ENCODE measurements around the gene C2CD2. TPM values are rescaled to one million over a fixed set of nuclear protein-coding genes. Genes with fewer than 3 reads are reported as not detected.
A peak's percentile ranks its signal among the peaks of the same experiment; 100 is the strongest.
"Not testable (repeated sequence)": the region's sequence is repeated elsewhere in the genome, so short reads cannot be mapped to it uniquely, and the experiment has no call there.

Gene C2CD2
- total RNA-seq, 2 experiments from 2014 or later, result 7.0 to 8.8 TPM

DNA sequence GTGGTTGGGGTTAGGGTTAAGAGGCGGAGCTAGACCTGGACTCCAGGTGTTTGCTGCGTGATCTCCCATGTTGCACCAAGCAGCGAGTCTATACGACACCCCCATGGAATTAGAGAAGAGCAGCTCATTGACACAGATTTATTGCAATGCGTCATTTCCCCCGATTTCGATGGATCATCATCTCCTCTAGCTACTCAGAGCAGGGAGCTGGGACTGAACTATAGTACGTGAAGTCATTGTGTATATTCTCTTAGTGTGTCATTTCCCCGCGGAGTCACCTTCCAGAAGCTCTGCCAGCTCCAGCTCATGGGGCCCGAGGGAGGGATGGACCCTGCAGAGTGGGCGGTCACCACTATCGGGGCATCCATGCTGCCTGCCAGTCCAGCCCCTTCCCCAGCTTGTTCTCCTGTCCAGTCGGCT is 7.5 kb upstream of the C2CD2 start:
- POLR2A ChIA-PET, result interaction anchor here (0.5 kb wide), 1 partner anchor 28 kb away, joined by 4 read pairs; no protein-coding TSS in a partner anchor

DNA sequence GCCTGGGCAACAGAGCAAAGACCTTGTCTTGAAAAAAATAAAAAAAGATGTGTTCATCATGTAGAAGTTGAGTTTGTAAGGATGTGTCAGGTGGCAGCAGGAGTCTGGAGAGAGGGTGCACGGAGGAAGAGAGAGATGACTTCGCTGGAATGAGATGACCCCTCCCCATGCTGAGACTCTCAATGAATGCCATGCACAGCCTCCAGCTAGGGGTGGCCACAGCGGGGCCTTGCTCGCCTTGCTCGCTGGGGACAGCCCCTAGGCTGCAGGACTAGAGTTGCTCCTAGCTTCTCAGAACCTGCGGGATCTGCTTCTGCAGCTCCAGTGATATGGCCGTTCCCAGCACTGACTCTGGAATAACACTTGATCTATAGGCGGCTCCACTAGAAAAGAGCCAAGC is 6.6 kb upstream of the C2CD2 start:
- H3K4me1 Mint-ChIP-seq, result peaks cover 21% of the 10 kb centered on the region
- no peak overlapping the region for H3K27ac Mint-ChIP-seq
- no peak for DNase-seq
- ChIA-PET POLR2A (no interaction called here), CTCF (interaction anchor here (1.0 kb wide), 1 partner anchor 21 kb away, joined by 3 read pairs; no protein-coding TSS in a partner anchor)
- H3K27me3 Mint-ChIP-seq, result peaks cover 21% of the 10 kb centered on the region
- H3K9me3 Mint-ChIP-seq, result no peaks in the 10 kb centered on the region
- no peak overlapping the region for H3K4me3 Mint-ChIP-seq
- no peaks in the 10 kb centered on the region for H3K36me3 Mint-ChIP-seq (ENCODE audit: low read depth)

More for the DNA sequence above, 7.5 kb upstream of the C2CD2 start:
- DNase-seq, result no peak
- H3K27me3 Mint-ChIP-seq, result peaks cover 21% of the 10 kb centered on the region
- no peaks in the 10 kb centered on the region for H3K36me3 Mint-ChIP-seq (ENCODE audit: low read depth)
- CTCF ChIA-PET, result interaction anchor here (0.6 to 1.0 kb wide), 2 partner anchors 20 to 113 kb away, joined by 3 read pairs; no protein-coding TSS in a partner anchor
- H3K4me3 Mint-ChIP-seq, result no peak overlapping the region
- no peak overlapping the region for H3K27ac Mint-ChIP-seq
- H3K9me3 Mint-ChIP-seq, result no peaks in the 10 kb centered on the region
- H3K4me1 Mint-ChIP-seq, result peaks cover 21% of the 10 kb centered on the region

DNA sequence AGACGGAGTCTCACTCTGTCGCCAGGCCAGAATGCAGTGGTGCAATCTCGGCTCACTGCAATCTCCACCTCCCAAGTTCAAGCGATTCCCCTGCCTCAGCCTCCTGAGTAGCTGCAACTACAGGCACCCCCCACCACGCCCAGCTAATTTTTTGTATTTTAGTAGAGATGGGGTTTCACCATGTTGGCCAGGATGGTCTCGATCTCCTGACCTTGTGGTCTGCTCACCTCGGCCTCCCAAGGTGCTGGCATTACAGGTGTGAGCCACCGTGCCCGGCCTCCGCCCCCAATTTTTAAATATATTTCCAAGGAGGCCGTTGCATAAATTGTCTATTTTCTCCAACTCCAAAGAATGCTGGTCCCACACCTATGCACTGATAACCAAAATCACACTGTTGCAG is 5.9 kb upstream of the C2CD2 start:
- Mint-ChIP-seq H3K4me1 (peaks cover 21% of the 10 kb centered on the region), H3K27me3 (peaks cover 22% of the 10 kb centered on the region)
- H3K4me3 Mint-ChIP-seq; H3K9me3 Mint-ChIP-seq; CTCF ChIA-PET; H3K27ac Mint-ChIP-seq; H3K36me3 Mint-ChIP-seq (ENCODE audit: low read depth); DNase-seq; POLR2A ChIA-PET: not testable (repeated sequence)

DNA sequence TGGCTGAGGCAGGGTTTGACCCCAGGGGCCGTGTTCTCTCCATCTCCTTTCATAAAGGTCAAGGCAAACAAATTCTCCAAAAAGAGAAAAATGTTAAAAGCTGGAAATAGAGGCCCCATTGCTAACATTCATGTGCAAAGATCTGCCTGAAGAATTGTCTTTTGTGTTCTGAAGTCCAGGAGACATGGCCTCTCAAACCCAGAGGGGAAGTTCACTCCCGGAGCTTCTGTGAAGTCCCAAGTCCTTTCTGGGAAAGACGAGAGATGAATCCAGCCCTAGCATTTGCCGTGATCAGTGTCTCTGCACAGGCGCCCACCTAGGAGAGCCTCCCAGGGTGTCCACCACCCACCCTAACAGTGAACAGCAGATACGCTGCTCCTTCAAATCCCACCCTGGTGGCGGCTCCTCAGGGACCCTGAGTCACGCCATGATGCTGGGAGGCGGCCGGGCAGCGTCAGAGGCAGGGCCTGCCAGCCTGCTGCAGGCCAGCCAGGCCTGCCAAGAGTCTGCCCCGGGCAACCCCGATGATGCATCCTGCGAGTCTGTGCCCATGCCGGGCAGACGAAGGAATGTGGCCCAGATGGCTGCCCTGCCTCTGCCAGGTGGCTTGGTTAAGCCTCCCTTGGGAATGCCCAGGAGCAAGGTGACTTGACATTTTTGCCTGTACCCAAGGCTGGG is 5.2 kb upstream of the C2CD2 start:
- no peak overlapping the region for H3K27ac Mint-ChIP-seq
- H3K4me3 Mint-ChIP-seq, result no peak overlapping the region
- no peaks in the 10 kb centered on the region for H3K36me3 Mint-ChIP-seq (ENCODE audit: low read depth)
- ChIA-PET POLR2A (no interaction called here), CTCF (no interaction called here)
- H3K4me1 Mint-ChIP-seq, result peaks cover 27% of the 10 kb centered on the region
- peaks cover 28% of the 10 kb centered on the region for H3K27me3 Mint-ChIP-seq
- H3K9me3 Mint-ChIP-seq, result no peaks in the 10 kb centered on the region
- no peak for DNase-seq

DNA sequence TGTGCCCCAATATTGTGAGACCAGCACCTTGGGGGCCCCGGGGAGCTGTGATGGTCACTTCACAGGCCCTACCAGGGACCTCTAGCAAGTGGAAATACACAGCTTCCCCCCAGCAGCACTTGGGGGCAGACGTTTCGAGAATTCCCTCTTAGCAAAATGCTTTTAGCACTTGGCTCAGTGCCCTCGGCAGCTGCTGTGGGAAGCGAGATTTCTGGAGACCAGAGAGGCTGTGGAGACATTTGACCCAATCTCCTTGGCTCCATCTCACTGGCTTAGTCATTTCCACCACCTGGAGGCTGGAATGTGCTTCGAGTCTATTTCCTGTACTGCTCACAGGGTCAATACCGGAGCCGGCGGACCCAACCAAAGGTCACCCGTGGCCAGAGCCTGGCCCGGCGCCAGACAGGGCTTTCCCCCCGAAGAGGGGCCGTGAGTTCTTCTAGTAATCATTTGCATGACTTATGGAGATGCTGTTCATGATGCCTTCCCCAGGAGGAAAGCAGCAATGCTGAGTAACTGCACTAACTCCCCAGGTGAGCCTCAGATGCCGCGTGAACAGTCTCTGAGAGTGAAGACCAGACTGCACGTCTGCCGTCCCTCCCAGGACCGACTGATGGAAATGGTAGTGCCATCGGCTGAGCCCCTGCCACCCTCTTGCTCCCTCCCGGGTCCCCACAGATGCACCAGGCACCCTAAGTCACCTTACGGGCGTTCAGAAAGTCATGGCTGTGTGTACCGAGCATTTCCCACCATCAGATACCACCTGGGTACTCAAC is 4.4 kb upstream of the C2CD2 start:
- H3K4me3 Mint-ChIP-seq, result no peak overlapping the region
- peaks cover 28% of the 10 kb centered on the region for H3K27me3 Mint-ChIP-seq
- H3K4me1 Mint-ChIP-seq, result peaks cover 27% of the 10 kb centered on the region
- H3K36me3 Mint-ChIP-seq (ENCODE audit: low read depth), result no peaks in the 10 kb centered on the region
- no peak overlapping the region for H3K27ac Mint-ChIP-seq
- POLR2A ChIA-PET, result no interaction called here
- no peaks in the 10 kb centered on the region for H3K9me3 Mint-ChIP-seq
- CTCF ChIA-PET, result interaction anchor here (1.1 kb wide), 2 partner anchors 18 to 159 kb away, joined by 3 read pairs; no protein-coding TSS in a partner anchor
- no peak for DNase-seq

DNA sequence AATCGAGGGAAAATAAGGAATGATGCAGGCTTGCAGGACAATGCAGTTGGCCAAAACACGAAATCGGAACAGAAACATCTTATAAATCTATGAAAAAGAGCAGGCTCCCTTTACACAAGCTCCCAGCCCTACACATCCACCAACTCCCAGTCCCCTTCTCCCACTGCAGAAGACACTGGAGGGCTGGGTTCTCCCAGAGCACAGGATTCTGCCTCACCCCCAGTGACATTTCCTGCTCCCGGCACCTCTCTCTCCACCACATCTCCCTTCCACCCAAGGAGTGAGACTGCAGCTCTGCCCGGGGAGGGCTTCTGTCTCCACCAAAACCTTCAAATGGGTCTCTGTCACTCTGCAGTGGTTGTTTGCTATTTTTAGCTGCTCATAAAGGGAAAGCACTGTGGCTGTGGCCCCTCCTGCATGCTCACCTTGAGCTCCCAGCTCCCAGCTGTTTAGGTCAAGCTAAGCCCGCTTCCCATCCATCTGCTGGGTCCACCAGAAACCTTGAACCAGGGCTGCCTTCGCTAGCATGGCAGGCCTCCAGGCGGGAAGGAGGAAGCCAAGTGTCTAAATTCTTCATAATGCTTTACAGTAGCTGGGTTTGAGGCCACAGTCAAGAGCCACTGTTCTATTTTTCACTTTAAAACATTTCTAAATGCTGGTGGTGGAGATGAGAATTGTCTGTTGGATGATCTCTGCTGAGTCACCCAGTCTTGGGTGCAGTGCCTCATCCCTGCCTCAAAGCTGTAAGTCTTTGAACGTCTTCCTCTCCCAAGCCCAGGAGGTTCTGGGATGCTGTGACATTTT is 3.3 kb upstream of the C2CD2 start:
- no peaks in the 10 kb centered on the region for H3K9me3 Mint-ChIP-seq
- H3K27ac Mint-ChIP-seq, result peak overlapping the region; percentile 51
- H3K4me3 Mint-ChIP-seq, result no peak overlapping the region
- H3K36me3 Mint-ChIP-seq (ENCODE audit: low read depth), result no peaks in the 10 kb centered on the region
- ChIA-PET POLR2A (no interaction called here), CTCF (interaction anchor here (0.7 to 1.1 kb wide), 4 partner anchors 9 to 160 kb away, joined by 3 read pairs; no protein-coding TSS in a partner anchor)
- DNase-seq, result no peak
- H3K4me1 Mint-ChIP-seq, result peaks cover 27% of the 10 kb centered on the region
- peaks cover 28% of the 10 kb centered on the region for H3K27me3 Mint-ChIP-seq

DNA sequence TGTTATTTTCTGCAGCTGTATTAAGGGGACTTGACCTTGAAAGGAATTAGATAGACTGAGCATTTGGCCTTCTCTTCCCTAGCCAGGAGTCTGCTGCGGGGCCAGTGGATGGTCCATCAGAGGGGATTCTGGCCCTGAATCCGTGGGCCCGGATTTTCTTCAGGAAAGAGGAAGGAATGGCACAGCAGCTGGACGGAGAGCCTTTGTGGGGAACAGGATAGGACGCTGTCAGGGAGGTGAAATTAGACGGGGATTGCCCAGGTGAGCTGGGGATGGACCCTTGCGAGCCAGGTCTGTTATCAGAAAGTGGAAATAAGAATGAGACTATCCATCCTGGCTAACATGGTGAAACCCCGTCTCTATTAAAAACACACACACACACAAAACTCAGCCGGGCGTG is 1.7 kb upstream of the C2CD2 start:
- H3K27ac Mint-ChIP-seq, result no peak overlapping the region
- peaks cover 17% of the 10 kb centered on the region for H3K4me1 Mint-ChIP-seq
- DNase-seq, result no peak
- ChIA-PET CTCF (no interaction called here), POLR2A (no interaction called here)
- no peak overlapping the region for H3K4me3 Mint-ChIP-seq
- peaks cover 25% of the 10 kb centered on the region for H3K27me3 Mint-ChIP-seq
- no peaks in the 10 kb centered on the region for H3K9me3 Mint-ChIP-seq
- no peaks in the 10 kb centered on the region for H3K36me3 Mint-ChIP-seq (ENCODE audit: low read depth)

DNA sequence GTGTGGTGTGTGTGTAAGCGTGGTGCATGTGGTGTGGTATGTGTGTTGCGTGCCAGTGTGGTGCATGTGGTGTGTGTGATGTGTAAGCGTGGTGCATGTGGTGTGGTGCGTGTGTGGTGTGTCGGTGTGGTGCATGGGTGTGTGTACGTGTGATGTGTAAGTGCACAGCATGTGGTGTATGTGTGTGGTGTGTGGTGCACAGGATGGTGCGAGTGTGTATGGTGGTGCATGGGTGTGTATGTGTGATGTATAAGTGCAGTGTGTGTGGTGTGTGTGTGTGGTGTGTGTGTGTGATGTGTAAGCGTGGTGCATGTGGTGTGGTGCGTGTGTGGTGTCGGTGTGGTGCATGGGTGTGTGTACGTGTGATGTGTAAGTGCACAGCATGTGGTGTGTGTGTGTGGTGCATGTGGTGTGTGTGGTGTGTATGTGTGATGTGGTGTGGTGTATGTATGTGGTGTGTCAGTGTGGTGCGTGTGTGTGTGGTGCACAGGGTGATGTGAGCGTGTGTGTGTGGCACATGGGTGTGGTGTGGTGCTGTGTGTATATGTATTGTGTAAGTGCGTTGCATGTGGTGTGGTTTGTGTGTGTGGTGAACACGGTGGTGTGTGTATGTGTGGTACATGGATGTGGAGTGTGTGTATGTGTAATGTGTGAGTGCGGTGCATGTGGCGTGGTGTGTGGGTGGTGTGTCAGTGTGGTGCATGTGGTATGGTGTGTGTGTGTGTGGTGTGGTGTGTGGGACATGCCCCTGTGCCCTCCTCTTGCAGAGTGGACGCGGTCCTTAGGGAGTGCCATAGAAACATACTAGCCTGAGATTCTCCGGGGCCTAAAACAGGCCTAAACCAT is 1.1 kb upstream of the C2CD2 start:
- no peaks in the 10 kb centered on the region for H3K9me3 Mint-ChIP-seq
- CTCF ChIA-PET, result no interaction called here
- POLR2A ChIA-PET, result no interaction called here
- no peak overlapping the region for H3K4me3 Mint-ChIP-seq
- peaks cover 17% of the 10 kb centered on the region for H3K4me1 Mint-ChIP-seq
- peaks cover 22% of the 10 kb centered on the region for H3K27me3 Mint-ChIP-seq
- DNase-seq, result no peak
- no peaks in the 10 kb centered on the region for H3K36me3 Mint-ChIP-seq (ENCODE audit: low read depth)
- peak overlapping the region; percentile 11 for H3K27ac Mint-ChIP-seq

DNA sequence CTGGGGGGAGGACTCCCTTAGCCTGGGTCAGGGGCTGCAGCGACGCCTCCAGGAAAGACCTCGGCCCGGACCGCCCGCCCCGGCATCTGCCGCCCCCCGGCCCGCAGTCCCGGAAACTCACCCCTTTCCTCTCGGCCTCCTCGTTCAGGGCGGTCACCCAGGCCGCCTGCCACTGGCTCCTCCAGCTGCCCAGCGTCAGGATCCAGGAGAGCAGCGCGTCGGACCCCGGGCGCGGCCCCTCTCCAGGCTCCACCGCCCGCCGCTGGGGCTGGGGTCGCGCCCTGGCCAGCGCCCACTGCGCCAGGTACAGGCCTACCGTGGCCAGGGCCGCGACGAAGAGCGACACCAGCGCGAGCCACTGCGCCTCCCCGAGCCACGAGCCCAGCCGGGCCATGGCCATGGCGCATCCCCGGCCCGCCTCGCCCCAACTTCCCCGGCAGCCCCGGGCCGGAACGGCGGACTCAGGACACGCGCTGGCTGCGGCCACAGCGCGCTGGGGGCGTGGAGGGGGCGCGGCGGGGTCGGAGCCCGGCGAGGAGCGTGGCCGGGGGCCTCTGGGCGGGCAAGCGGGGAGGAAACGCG is 478 bp downstream of the C2CD2 start:
- CTCF ChIA-PET, result no interaction called here

DNA sequence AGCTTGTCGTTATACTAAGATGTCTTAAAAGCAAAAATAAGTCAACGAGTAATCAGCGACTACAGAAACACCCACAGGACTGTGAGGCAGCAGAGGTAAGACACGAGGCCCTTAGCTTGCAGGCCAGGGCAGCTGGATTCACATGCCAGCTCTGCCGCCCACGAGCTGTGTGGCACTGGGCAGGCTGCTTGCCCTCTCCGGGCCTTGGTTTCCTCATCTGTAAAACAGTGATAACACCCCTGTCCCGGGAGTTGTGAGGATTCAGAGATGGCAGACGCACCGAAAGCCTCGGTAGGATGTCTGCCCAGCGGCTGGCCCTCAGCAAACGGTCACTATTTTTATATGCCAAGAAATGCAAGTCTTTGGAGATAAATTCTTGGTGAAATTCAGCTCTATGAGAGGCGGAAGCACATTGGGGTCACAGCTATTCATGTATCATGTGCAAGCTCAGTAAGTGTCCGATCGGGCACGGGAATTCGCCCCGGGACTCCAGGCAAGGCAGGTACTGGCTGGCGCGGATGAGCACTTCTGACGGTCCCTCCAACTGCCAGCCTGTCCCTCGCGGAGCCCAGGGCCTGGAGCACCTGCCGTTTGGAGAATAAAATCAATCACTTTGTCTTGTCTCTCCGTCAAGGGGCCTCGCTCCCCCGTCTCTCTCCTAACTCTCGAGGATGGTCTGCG is 1.1 kb downstream of the C2CD2 start:
- peaks cover 22% of the 10 kb centered on the region for H3K27me3 Mint-ChIP-seq
- no peaks in the 10 kb centered on the region for H3K36me3 Mint-ChIP-seq (ENCODE audit: low read depth)
- ChIA-PET POLR2A (no interaction called here), CTCF (interaction anchor here (0.6 to 1.7 kb wide), 2 partner anchors 14 to 29 kb away, joined by 3 to 5 read pairs; no protein-coding TSS in a partner anchor)
- peaks cover 17% of the 10 kb centered on the region for H3K4me1 Mint-ChIP-seq
- peak overlapping the region; percentile 5 for H3K4me3 Mint-ChIP-seq
- no peaks in the 10 kb centered on the region for H3K9me3 Mint-ChIP-seq
- no peak overlapping the region for H3K27ac Mint-ChIP-seq
- no peak for DNase-seq

More for the DNA sequence above, 478 bp downstream of the C2CD2 start:
- Mint-ChIP-seq H3K4me3 (no peak overlapping the region), H3K36me3 (ENCODE audit: low read depth) (no peaks in the 10 kb centered on the region), H3K27ac (no peak overlapping the region), H3K4me1 (peaks cover 17% of the 10 kb centered on the region), H3K27me3 (peaks cover 22% of the 10 kb centered on the region), H3K9me3 (no peaks in the 10 kb centered on the region)
- POLR2A ChIA-PET, result no interaction called here
- no peak for DNase-seq

DNA sequence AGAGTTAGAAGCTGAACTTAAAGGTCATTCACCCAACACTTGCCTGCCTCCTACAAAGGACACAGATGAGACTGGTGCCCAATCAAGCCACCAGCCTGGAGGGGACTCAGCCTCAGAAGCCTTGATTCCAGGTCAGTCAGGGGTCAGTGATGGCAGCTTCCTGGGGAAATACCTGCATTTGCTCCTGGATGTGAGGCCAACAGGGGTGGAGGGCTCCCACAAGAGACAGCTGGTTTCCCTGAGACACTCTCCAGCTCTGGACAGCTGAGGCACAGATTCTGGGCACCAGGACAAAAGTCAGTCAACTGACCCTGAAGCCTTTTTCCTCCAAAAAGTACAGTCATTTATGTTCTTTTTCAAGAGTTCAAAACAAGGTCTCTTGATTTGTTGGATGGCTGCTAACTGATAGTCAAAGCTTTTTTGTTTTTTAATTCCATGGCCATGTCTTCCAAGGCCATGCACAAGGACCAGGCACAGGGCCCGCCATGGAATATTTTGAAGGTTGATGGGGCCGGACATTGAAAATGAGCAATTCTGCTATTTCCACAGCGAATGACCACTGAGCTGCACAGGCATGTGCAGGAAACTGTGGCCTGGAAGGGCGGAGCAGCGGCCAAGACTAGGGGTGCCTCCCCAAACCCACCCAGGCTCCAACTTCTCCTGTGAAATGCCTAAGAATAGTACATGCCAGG is 1.8 kb downstream of the C2CD2 start:
- Mint-ChIP-seq H3K36me3 (ENCODE audit: low read depth) (no peaks in the 10 kb centered on the region), H3K4me3 (no peak overlapping the region), H3K4me1 (peaks cover 10% of the 10 kb centered on the region), H3K9me3 (no peaks in the 10 kb centered on the region), H3K27ac (no peak overlapping the region), H3K27me3 (peaks cover 22% of the 10 kb centered on the region)
- POLR2A ChIA-PET, result no interaction called here
- DNase-seq, result no peak
- CTCF ChIA-PET, result interaction anchor here (0.6 to 1.7 kb wide), 2 partner anchors 15 to 30 kb away, joined by 3 to 5 read pairs; no protein-coding TSS in a partner anchor
